ENCODE data around the gene YPEL3. TPM values are rescaled to one million over a fixed set of nuclear protein-coding genes. Genes with fewer than 3 reads are reported as not detected.

YPEL3 gene
- 14.0 and 14.2 TPM in 2 replicates for total RNA-seq

- Mint-ChIP-seq H3K27ac (peak within 1 kb of the TSS; percentile 86), H3K36me3 (ENCODE audit: low read depth) (peaks cover 41% of the 10 kb centered on the region), H3K9me3 (peaks cover 24% of the 10 kb centered on the region), H3K27me3 (ENCODE audit: low read depth) (no peaks in the 10 kb centered on the region), H3K4me1 (ENCODE audit: low read depth) (peaks cover 24% of the 10 kb centered on the region), H3K4me3 (ENCODE audit: low read depth) (peak within 1 kb of the TSS; percentile 84)
- DNase-seq (ENCODE audit: low spot score) = peak; percentile 88
- intact Hi-C loops (cut with micrococcal nuclease) = loop anchor here (1.0 to 10.0 kb wide), 2 partner anchors 21 to 309 kb away; partner anchors contain the start of genes PPP4C and ZNF771
Observed at GRCh38 chr16:30096105-30096861, at the start of gene YPEL3. Gene YPEL3 (minus strand): TSS chr16:30096213. CDS start chr16:30095482, 731 bp downstream.

DNA sequence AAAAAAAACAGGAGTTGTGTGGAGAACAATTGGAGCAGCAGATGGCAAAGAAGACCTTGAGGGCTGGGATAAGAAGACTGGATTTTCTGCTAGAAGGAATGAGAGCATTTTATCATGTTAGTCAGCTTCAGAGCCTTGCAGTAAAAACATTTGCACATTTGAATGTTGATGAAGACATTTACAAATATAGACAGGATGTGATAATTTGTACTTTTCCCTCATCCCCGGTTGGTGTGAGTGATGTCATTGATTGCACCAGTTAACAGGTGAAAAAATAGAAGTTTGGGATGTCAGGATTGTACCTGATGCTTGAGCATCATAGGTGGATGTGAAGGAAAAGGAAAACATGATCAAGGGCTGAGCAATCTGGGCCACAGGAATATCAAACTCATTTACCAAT lies 49.6 kb upstream of the YPEL3 start:
- Mint-ChIP-seq H3K4me1 (ENCODE audit: low read depth) (peaks cover 12% of the 10 kb centered on the region), H3K36me3 (ENCODE audit: low read depth) (peaks cover 6% of the 10 kb centered on the region), H3K4me3 (ENCODE audit: low read depth) (no peak overlapping the region), H3K27ac (no peak overlapping the region), H3K9me3 (peaks cover 14% of the 10 kb centered on the region), H3K27me3 (ENCODE audit: low read depth) (no peaks in the 10 kb centered on the region)
- intact Hi-C loops (cut with micrococcal nuclease) = no loop called here
- DNase-seq (ENCODE audit: low spot score) = no peak

DNA sequence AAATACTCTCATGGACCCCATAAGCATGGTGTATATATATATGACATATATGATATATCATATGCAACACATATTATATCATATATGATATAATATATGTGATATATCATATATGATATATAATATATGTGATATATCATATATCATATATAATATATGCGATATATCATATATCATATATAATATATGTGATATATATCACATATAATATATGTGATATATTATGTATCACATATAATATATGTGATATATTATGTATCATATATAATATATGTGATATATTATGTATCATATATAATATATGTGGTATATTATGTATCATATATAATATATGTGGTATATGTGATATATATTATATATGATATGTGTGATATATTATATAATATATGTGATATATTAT lies 48.9 kb upstream of the YPEL3 start:
- no peaks in the 10 kb centered on the region for H3K27me3 Mint-ChIP-seq (ENCODE audit: low read depth)
- no peak for DNase-seq (ENCODE audit: low spot score)
- intact Hi-C loops (cut with micrococcal nuclease) = no loop called here
- H3K4me1 Mint-ChIP-seq (ENCODE audit: low read depth) = peaks cover 14% of the 10 kb centered on the region
- H3K36me3 Mint-ChIP-seq (ENCODE audit: low read depth) = peaks cover 6% of the 10 kb centered on the region
- peaks cover 14% of the 10 kb centered on the region for H3K9me3 Mint-ChIP-seq
- no peak overlapping the region for H3K27ac Mint-ChIP-seq
- H3K4me3 Mint-ChIP-seq (ENCODE audit: low read depth) = no peak overlapping the region

GRCh38 chr16:30144017-30144416 lies 48.0 kb upstream of the YPEL3 start:
- H3K4me3 Mint-ChIP-seq (ENCODE audit: low read depth) = no peak overlapping the region
- no peak for DNase-seq (ENCODE audit: low spot score)
- no peak overlapping the region for H3K27ac Mint-ChIP-seq
- no peaks in the 10 kb centered on the region for H3K27me3 Mint-ChIP-seq (ENCODE audit: low read depth)
- intact Hi-C loops (cut with micrococcal nuclease) = no loop called here
- H3K4me1 Mint-ChIP-seq (ENCODE audit: low read depth) = peaks cover 20% of the 10 kb centered on the region
- no peaks in the 10 kb centered on the region for H3K36me3 Mint-ChIP-seq (ENCODE audit: low read depth)
- peaks cover 7% of the 10 kb centered on the region for H3K9me3 Mint-ChIP-seq

DNA sequence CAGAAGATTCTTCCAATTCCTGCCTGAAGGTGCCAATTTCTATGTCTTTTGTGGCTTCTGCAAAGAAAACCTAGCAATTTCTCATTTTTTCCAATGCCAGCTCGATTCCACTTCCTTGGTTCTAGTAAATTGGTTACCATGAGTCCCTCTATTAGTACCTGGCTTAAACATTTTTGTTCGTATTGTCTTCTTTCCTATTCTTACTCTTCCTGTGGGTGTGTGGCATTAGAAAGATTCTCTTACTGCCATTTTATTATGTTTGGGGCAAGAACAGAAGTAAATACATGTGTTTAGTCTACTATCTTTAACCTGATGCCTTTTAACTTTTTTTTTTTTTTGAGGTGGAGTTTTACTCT lies 47.3 kb upstream of the YPEL3 start:
- Mint-ChIP-seq H3K27me3 (ENCODE audit: low read depth) (no peaks in the 10 kb centered on the region), H3K36me3 (ENCODE audit: low read depth) (no peaks in the 10 kb centered on the region), H3K4me1 (ENCODE audit: low read depth) (peaks cover 20% of the 10 kb centered on the region), H3K4me3 (ENCODE audit: low read depth) (no peak overlapping the region), H3K9me3 (no peaks in the 10 kb centered on the region), H3K27ac (peak overlapping the region; percentile 29)
- intact Hi-C loops (cut with micrococcal nuclease) = no loop called here
- DNase-seq (ENCODE audit: low spot score) = no peak

DNA sequence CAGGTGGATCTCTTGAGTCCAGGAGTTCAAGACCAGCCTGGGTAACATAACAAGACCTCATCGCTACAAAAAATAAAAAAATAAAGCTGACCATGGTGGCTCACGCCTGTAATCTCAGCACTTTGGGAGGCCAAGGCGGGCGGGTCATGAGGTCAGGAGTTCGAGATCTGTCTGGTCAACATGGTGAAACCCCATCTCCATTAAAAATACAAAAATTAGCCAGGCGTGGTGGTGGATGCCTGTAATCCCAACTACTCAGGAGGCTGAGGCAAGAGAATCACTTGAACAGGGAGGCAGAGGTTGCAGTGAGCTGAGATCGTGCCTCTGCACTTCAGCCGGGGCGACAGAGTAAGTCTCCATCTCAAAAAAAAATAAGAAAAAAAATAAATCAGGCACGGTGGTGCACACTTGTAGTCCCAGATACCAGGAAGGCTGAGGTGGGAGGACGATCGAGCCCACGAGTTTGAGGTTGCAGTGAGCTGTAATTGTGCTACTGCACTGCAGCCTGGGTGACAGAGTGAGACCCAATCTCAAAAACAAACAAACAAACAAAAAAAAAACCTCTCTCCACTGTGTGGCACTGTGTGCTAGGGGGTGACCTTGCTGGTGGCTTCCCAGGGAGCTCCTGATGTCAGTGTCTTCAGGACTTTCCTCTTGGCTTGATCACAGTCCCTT lies 46.8 kb upstream of the YPEL3 start:
- peak; percentile 17 for DNase-seq (ENCODE audit: low spot score)
- intact Hi-C loops (cut with micrococcal nuclease) = no loop called here
- no peak overlapping the region for H3K4me3 Mint-ChIP-seq (ENCODE audit: low read depth)
- peaks cover 20% of the 10 kb centered on the region for H3K4me1 Mint-ChIP-seq (ENCODE audit: low read depth)
- no peaks in the 10 kb centered on the region for H3K27me3 Mint-ChIP-seq (ENCODE audit: low read depth)
- peak overlapping the region; percentile 29 for H3K27ac Mint-ChIP-seq
- H3K9me3 Mint-ChIP-seq = no peaks in the 10 kb centered on the region
- H3K36me3 Mint-ChIP-seq (ENCODE audit: low read depth) = no peaks in the 10 kb centered on the region

DNA sequence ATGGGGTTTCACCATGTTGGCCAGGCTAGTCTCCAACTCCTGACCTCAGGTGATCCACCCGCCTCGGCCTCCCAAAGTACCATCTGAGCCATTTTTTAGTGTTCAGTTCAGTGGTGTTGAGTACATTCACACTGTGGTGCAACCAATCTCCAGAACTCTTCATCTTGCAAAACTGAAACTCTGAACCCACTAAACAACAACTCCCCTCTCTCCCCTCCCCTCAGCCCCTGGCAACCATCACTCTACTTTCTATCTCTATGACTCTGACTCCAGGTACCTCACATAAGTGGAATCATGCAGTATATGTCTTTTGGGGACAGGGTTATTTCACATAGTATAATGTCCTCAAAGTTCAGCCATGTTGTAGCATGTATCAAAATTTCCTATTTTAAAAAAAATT lies 45.7 kb upstream of the YPEL3 start:
- no peak for DNase-seq (ENCODE audit: low spot score)
- peaks cover 23% of the 10 kb centered on the region for H3K4me1 Mint-ChIP-seq (ENCODE audit: low read depth)
- H3K27me3 Mint-ChIP-seq (ENCODE audit: low read depth) = no peaks in the 10 kb centered on the region
- intact Hi-C loops (cut with micrococcal nuclease) = no loop called here
- H3K4me3 Mint-ChIP-seq (ENCODE audit: low read depth) = no peak overlapping the region
- H3K36me3 Mint-ChIP-seq (ENCODE audit: low read depth) = no peaks in the 10 kb centered on the region
- no peaks in the 10 kb centered on the region for H3K9me3 Mint-ChIP-seq
- peak overlapping the region; percentile 49 for H3K27ac Mint-ChIP-seq

- Mint-ChIP-seq H3K4me1 (ENCODE audit: low read depth) (peaks cover 20% of the 10 kb centered on the region), H3K9me3 (no peaks in the 10 kb centered on the region), H3K36me3 (ENCODE audit: low read depth) (no peaks in the 10 kb centered on the region), H3K4me3 (ENCODE audit: low read depth) (no peak overlapping the region), H3K27ac (peak overlapping the region; percentile 78), H3K27me3 (ENCODE audit: low read depth) (no peaks in the 10 kb centered on the region)
- intact Hi-C loops (cut with micrococcal nuclease) = no loop called here
- DNase-seq (ENCODE audit: low spot score) = no peak
Observed at GRCh38 chr16:30139583-30140481, 43.8 kb upstream of the YPEL3 start.

DNA sequence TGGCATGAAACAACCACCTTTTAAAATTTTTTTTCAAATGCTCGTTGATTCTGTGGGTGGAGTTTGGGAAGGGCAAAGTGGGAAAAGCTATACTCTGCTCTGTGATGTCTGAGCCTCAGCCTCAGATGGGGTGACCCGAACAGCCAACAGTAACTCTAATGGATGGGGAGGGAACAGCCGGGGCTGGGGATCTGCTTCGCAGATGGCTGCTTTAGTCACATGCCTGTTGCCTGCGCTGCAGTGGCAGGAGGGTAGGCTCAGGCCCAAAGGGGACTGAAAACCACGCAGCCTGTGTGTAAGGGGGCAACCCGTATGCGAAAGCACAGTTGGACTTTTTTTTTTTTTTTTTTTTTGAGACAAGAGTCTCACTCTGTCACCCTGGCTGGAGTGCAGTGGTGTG lies 41.9 kb upstream of the YPEL3 start:
- Mint-ChIP-seq H3K27me3 (ENCODE audit: low read depth) (no peaks in the 10 kb centered on the region), H3K36me3 (ENCODE audit: low read depth) (no peaks in the 10 kb centered on the region), H3K4me3 (ENCODE audit: low read depth) (no peak overlapping the region), H3K4me1 (ENCODE audit: low read depth) (peaks cover 15% of the 10 kb centered on the region), H3K27ac (no peak overlapping the region), H3K9me3 (no peaks in the 10 kb centered on the region)
- DNase-seq (ENCODE audit: low spot score) = no peak
- intact Hi-C loops (cut with micrococcal nuclease) = no loop called here

DNA sequence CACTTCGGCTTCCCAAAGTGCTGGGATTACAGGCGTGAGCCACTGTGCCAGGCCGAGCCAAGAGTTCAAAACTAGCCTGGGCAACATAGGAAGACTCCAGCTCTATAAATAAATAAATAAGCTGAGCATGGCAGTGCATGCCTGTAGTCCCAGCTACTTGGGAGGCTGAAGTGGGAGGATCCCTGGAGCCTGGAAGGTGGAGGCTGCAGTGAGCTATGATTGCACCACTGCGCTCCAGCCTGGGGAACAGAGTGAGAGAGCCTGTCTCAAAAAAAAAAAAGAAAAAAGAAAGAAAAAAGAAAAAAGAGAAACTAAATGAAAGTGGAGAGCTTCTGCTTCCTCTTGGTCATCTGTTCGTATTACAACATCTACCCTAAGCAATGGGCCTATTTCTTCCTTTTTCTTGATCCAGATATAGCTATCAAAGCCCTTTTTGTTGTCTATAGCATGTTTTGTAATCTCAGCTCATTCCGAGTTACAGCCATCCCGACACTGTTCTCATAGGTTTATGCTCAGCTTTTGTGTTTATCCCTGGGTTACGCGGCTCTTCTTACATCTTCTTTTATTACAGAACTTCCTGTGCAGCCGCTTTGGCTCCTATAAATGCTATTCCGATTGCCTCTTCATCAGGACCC lies 41.1 kb upstream of the YPEL3 start:
- H3K9me3 Mint-ChIP-seq = no peaks in the 10 kb centered on the region
- no peaks in the 10 kb centered on the region for H3K27me3 Mint-ChIP-seq (ENCODE audit: low read depth)
- no peaks in the 10 kb centered on the region for H3K36me3 Mint-ChIP-seq (ENCODE audit: low read depth)
- no peak for DNase-seq (ENCODE audit: low spot score)
- no peak overlapping the region for H3K27ac Mint-ChIP-seq
- H3K4me1 Mint-ChIP-seq (ENCODE audit: low read depth) = peaks cover 15% of the 10 kb centered on the region
- intact Hi-C loops (cut with micrococcal nuclease) = no loop called here
- H3K4me3 Mint-ChIP-seq (ENCODE audit: low read depth) = no peak overlapping the region

DNA sequence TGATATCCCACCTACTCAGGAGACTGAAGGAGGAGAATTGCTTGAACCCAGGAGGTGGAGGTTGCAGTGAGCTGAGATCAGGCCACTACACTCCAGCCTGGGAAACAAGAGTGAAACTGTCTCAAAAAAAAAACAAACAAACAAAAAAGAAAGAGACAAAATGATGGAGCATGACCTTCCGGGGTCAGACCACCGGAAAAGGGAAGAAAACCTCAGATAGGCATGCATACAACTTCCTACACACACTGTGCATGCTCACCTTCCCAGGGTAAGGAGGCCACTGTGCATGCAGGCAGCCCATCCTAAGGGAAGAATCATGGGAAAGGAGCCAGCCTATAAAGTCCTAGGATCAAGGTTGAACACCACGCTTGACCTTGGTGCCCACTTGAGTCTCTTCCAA lies 36.6 kb upstream of the YPEL3 start:
- no peaks in the 10 kb centered on the region for H3K9me3 Mint-ChIP-seq
- H3K27me3 Mint-ChIP-seq (ENCODE audit: low read depth) = no peaks in the 10 kb centered on the region
- no peak overlapping the region for H3K27ac Mint-ChIP-seq
- peaks cover 15% of the 10 kb centered on the region for H3K4me1 Mint-ChIP-seq (ENCODE audit: low read depth)
- no peak overlapping the region for H3K4me3 Mint-ChIP-seq (ENCODE audit: low read depth)
- H3K36me3 Mint-ChIP-seq (ENCODE audit: low read depth) = peaks cover 7% of the 10 kb centered on the region
- intact Hi-C loops (cut with micrococcal nuclease) = no loop called here
- DNase-seq (ENCODE audit: low spot score) = no peak

DNA sequence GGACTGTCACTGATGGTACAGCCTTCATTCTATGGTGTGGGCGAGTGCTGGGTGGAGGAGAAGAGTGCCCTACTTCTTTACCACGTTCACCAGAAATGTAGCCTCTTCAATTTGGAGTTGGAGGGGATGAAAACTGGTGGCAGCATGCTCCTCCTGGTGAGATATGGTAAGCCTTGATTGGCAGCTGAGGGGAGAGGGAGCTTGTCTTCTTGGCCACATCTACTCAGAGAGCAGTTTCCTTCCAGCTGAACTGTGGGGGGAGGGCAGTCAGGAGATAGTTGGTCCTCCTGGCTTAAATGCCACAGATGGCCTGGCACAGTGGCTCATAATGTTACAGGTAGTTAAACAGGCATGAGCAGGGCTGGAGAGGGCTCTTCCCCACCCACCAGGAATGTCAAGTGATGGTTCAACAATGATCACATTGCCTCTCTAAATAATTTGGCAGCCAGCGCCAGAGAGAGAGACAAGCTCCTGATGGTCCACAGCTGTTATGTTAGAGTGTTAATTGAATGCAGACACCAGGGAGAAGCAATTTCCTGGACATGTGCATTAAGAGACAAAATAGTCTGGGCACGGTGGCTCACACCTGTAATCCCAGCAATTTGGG lies 36.0 kb upstream of the YPEL3 start:
- intact Hi-C loops (cut with micrococcal nuclease) = no loop called here
- Mint-ChIP-seq H3K36me3 (ENCODE audit: low read depth) (peaks cover 7% of the 10 kb centered on the region), H3K4me3 (ENCODE audit: low read depth) (no peak overlapping the region), H3K27ac (peak overlapping the region; percentile 38), H3K4me1 (ENCODE audit: low read depth) (peaks cover 12% of the 10 kb centered on the region), H3K27me3 (ENCODE audit: low read depth) (no peaks in the 10 kb centered on the region), H3K9me3 (no peaks in the 10 kb centered on the region)
- no peak for DNase-seq (ENCODE audit: low spot score)
